Body of pancreas (tissue), 4 donors: ENCODE data around the gene HECTD1. TPM values are rescaled to one million over a fixed set of nuclear protein-coding genes. Genes with fewer than 3 reads are reported as not detected.
"Not testable (repeated sequence)": the region's sequence is repeated elsewhere in the genome, so short reads cannot be mapped to it uniquely, and the experiment has no call there.

ENCODE experiments used
- ATAC-seq: fragments of 150-250 bp; one replicate; pipeline ENCODE4 v1.9.1; 2016
- DNase-seq, 4 donors: peaks; one replicate each; pipeline ENCODE4 v3.0.0-alpha.2; 2019
- H3K27ac ChIP-seq, 4 donors: fragments of 200-600 bp; sonication (generic); 1 replicate in 3 of 4; 2 replicates in 1 of 4; pipeline versions ENCODE4 v1.5.1 to v1.6.1; 2016 to 2019; ENCODE audit warnings: mild to moderate bottlenecking in 1 of 4, mixed read lengths in 1 of 4, moderate library complexity in 1 of 4
- H3K27me3 ChIP-seq, 2 donors: fragments of 200-600 bp; sonication (generic); one replicate each; pipeline ENCODE4 v1.6.0; 2016; ENCODE audit warnings: mild to moderate bottlenecking in 1 of 2
- H3K36me3 ChIP-seq, 2 donors: fragments of 200-600 bp; sonication (generic); replicated peaks in 1 of 2; 2 replicates each; pipeline ENCODE4 v1.5.1; 2016; ENCODE audit warnings: low read depth in 2 of 2; ENCODE audit not compliant: insufficient read depth in 1 of 2
- H3K4me1 ChIP-seq: fragments of 200-600 bp; sonication (generic); one replicate; pipeline ENCODE4 v1.6.0; 2016
- H3K4me3 ChIP-seq, 2 donors: fragments of 200-600 bp; sonication (generic); 1 replicate in 1 of 2; 2 replicates in 1 of 2; pipeline ENCODE4 v1.5.1; 2016 to 2019
- H3K9me3 ChIP-seq, 3 donors: fragments of 200-600 bp; sonication (generic); 1 replicate in 2 of 3; 2 replicates in 1 of 3; pipeline ENCODE4 v1.5.1; 2016
- CTCF ChIP-seq, 7 experiments: fragments of 450-650 bp in 4 of 7; fragments of 200-600 bp in 3 of 7; sonication (generic) in 3 of 7; IDR thresholded peaks; one replicate each; pipeline ENCODE4 v1.5.1; 2016 to 2019; ENCODE audit warnings: antibody characterized with exemption in 7 of 7
- POLR2A ChIP-seq, 3 donors: fragments of 450-650 bp; IDR thresholded peaks; one replicate each; pipeline ENCODE4 v1.6.1; 2016; ENCODE audit warnings: antibody characterized with exemption in 3 of 3, mild to moderate bottlenecking in 2 of 3
- WGBS, 2 donors: methylation state at CpG; one replicate each; pipeline ENCODE4 v1.1.5; 2017; 5-methylcytosine and 5-hydroxymethylcytosine counted together
- intact Hi-C: fragments of 100-400 bp; cut with DNase I; formaldehyde crosslinking; loops from one replicate; pipeline ENCODE4 v1.15.1; 2023
- total RNA-seq, 2 donors: library from RNA; depleted of rRNA; stranded (reverse); fragments of >200 nt; gene quantifications; one replicate each; pipeline ENCODE4 v1.1.0, GENCODE V29; 2016

Gene HECTD1
- total RNA-seq, 2 donors from 2014 or later = 110 to 221 TPM

GRCh38 chr14:31243860-31244259, 36.3 kb upstream of the HECTD1 start:
- intact Hi-C loops = no loop called here
- no peaks in the 10 kb centered on the region for H3K4me1 ChIP-seq
- 86 to 90% methylated on average over 8 of the region's 8 CpGs for WGBS, 2 donors
- no peaks in the 10 kb centered on the region for H3K9me3 ChIP-seq
- TF ChIP-seq CTCF (IDR thresholded peaks at IDR 0.05) (no peak), POLR2A (IDR thresholded peaks at IDR 0.05) (no peak)
- H3K4me3 ChIP-seq = no peak overlapping the region
- no peaks in the 10 kb centered on the region for H3K36me3 ChIP-seq
- ATAC-seq (no peak), DNase-seq (no peak)
- H3K27me3 ChIP-seq = no peaks in the 10 kb centered on the region
- H3K27ac ChIP-seq = no peak overlapping the region

DNA sequence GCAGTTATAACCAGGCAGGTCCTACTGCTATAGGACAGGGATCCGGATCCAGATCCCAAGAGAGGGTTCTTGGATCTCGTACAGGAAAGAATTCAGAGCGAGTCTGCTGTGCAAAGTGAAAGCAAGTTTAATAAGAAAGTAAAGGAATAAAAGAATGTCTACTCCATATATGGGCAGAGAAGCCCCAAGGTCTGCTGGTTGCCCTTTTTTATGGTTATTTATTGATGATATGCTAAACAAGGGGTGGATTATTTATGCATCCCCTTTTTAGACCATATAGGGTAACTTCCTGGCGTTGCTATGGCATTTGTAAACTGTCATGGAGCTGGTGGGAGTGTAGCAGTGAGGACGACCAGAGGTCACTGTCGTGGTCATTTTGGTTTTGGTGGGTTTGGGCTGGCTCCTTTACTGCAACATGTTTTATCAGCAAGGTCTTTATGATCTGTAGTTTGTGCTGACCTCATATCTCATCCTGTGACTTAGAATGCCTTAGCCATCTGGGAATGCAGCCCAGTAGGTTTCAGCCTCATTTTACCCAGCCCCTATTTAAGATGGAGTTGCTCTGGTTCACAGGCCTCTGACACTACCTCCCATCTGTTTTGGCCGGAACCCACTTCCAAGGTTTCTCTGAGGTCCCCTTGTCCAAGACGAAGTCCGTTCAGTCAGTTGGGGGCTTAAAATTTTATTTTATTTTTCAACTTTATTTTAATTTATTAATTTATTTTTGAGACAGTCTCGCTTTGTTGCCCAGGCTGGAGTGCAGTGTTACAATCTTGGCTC, 34.8 kb upstream of the HECTD1 start:
- WGBS, 2 donors = 87 to 90% methylated on average over 10 of the region's 10 CpGs
- H3K36me3 ChIP-seq, H3K4me3 ChIP-seq, H3K9me3 ChIP-seq, H3K27me3 ChIP-seq, intact Hi-C loops, ATAC-seq, H3K4me1 ChIP-seq, DNase-seq, H3K27ac ChIP-seq: not testable (repeated sequence)

DNA sequence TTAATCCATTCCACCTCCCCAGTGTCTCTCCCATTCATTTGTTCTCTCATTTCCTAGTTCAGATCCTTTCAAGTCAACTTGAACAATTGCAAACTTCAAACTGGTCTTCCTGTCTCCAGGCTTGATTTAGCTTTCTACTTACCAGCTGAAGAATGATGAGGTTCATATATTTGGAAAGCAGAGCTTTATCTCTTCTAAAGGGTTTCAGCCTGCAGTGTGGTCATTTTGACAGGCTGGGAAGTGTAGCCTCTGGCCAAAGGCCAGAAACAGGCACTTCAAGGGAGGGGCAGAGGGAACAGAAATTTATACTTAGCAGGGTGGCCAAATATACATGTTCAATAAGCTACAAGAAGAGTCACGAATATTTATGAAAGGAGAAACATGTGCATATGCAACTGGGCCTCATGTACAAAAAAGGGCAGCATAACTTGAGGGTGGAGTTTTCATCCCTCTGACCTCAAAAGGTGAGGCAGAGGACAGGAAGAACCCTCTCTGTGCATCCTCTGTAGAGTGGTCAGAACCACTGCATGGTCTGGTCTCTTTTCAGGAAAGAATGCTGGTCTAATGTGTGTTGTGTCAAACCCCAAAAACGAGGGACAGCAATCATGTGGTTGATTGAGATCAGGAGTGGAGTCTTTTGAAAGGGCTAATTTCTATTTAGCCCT, 34.0 kb upstream of the HECTD1 start:
- H3K27ac ChIP-seq = no peak overlapping the region
- H3K4me1 ChIP-seq = no peaks in the 10 kb centered on the region

DNA sequence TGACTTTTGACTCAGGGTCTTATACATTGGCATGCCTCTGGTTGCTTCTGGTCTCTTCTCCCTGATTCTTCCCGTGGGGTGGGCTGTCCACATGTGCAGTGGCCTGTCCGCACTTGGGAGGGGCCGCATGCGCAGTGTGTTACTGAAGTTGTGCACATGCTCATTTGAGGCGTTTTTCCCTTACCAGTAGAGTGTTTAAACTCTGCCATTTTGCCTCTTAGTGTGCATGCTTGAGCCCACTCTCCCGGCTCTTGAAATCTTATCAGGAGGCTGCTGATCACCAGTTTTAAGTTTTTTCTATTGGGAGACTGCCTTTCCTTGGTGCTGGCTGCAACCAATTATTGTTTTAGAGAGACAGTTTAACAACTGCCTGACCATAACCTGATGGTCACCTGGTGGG, 32.1 kb upstream of the HECTD1 start:
- intact Hi-C loops = no loop called here
- H3K27ac ChIP-seq = no peak overlapping the region
- no peaks in the 10 kb centered on the region for H3K27me3 ChIP-seq
- ATAC-seq (no peak), DNase-seq (no peak)
- H3K9me3 ChIP-seq = no peaks in the 10 kb centered on the region
- H3K4me1 ChIP-seq = no peaks in the 10 kb centered on the region
- WGBS, 2 donors = 88 to 90% methylated on average over 6 of the region's 6 CpGs
- H3K36me3 ChIP-seq = no peaks in the 10 kb centered on the region
- no peak overlapping the region for H3K4me3 ChIP-seq
- no peak for TF ChIP-seq POLR2A (IDR thresholded peaks at IDR 0.05)
- no peak for TF ChIP-seq CTCF (IDR thresholded peaks at IDR 0.05)

More for the DNA sequence above, 34.0 kb upstream of the HECTD1 start:
- no peak for TF ChIP-seq CTCF (IDR thresholded peaks at IDR 0.05)
- TF ChIP-seq POLR2A (IDR thresholded peaks at IDR 0.05) = no peak
- Histone ChIP-seq H3K27me3 (no peaks in the 10 kb centered on the region), H3K4me3 (no peak overlapping the region), H3K36me3 (no peaks in the 10 kb centered on the region), H3K9me3 (no peaks in the 10 kb centered on the region)
- ATAC-seq = no peak
- WGBS, 2 donors = 64 to 67% methylated on average over 2 of the region's 2 CpGs
- no peak for DNase-seq
- intact Hi-C loops = no loop called here

GRCh38 chr14:31235462-31235861, 27.9 kb upstream of the HECTD1 start:
- WGBS, 2 donors = 77 to 89% methylated on average over 3 of the region's 3 CpGs
- intact Hi-C loops = no loop called here
- Histone ChIP-seq H3K27ac (no peak overlapping the region), H3K4me3 (no peak overlapping the region), H3K36me3 (no peaks in the 10 kb centered on the region), H3K4me1 (peaks cover 3% of the 10 kb centered on the region), H3K27me3 (no peaks in the 10 kb centered on the region), H3K9me3 (no peaks in the 10 kb centered on the region)
- ATAC-seq = no peak
- DNase-seq = no peak
- TF ChIP-seq POLR2A (IDR thresholded peaks at IDR 0.05) (no peak), CTCF (IDR thresholded peaks at IDR 0.05) (no peak)
